HG03442 (cell line): ENCODE data around the gene SPATA6L.
"Not testable (repeated sequence)": the region's sequence is repeated elsewhere in the genome, so short reads cannot be mapped to it uniquely, and the experiment has no call there.

ENCODE experiments used
- ATAC-seq: cut with Tn5 transposase; IDR thresholded peaks from one replicate; pipeline ENCODE4 v1.9.1; 2021; ENCODE audit warnings: mild to moderate bottlenecking, moderate library complexity; ENCODE audit not compliant: unreplicated experiment

Gene SPATA6L

DNA sequence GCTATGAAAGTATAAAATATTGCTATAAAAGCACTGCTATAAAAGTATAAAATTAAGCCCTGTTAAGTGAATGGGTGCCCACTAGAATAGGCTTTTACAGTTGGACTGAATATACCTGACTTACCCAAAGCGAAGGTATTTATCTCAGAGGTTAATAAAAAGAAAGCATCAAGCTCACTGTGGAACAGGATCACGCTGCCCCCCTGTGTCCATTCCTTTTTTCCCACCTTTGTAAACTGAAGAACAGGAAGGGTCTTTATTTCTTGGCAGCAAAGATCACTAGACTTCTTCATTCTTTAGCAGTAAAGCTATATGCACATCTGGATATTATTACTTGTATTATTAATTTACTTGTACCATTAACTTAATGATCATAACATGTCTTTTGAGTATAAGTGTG is 26.3 kb downstream of the SPATA6L start:
- no peak for ATAC-seq

DNA sequence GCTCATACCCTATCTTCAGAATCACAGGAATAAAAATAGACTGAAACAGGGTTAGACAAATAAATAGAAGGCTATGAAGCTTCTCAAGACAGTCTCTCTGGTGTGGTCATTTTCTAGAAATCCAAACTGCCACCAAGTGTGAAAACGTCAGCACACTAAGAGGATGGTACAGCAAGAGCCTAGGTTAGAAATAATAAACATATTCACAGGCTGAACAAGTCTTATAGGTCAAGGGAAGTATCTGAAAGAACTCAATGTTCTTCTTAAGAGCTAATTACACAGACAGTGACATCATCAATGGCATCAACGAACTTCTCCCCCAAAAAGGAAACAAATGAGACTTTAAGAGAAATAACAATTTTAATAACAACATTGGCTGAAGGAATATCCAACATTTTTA is 26.9 kb downstream of the SPATA6L start:
- ATAC-seq = no peak

DNA sequence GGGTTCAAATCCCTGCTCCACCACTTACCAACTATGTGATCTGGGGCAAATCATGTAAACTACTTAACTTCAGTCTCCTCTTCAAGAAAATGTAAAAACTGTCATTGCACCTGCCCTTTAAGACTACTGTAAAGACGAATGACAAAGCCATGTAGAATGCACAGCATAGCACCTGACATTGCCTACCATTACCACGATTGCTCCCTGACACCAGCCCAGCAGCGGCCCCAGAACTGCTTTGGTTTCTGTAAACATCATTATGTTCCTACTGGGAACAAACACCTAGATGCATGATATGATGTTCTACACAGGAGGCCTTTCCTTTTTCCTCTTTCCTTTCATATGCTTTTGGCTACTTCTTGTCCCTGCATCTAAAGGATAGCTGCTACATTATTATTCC is 27.3 kb downstream of the SPATA6L start:
- no peak for ATAC-seq

DNA sequence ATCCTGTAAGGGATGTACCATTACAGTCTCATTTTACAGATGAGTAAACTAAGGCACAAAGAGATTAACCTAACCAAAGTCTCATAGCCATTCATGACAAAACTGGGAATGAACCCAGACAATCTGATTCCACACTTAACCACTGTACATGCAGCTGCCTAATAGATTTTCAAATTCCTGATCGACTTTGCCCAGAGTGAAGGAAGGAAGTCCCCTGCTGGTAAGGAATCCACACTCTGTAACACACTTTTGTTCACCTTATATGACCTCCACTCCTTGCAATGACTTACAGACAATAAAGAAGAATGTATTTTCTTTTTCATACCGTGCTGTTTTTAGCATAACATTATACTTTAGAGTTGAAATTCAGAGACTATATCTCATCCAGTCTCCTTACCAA is 35.4 kb downstream of the SPATA6L start:
- ATAC-seq = no peak

DNA sequence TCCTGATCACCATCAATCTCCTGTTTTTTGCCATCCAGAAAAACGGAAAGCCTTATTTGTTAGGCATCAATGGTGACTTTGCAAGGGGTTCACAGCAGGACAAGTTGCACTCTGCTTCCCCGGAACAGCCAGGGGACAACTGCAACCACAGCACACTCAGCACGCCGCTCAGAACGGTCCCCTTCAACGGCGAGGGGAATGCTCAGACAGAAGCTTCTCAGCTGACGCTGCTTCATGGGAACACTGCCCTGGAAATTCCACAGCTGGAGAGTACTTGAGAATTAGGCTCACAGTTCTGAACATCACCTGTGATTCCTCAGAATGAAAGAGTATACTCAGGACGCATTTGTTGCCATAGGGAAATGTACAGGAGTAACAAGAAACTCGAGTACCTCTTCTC is 44.3 kb downstream of the SPATA6L start:
- ATAC-seq = no peak

DNA sequence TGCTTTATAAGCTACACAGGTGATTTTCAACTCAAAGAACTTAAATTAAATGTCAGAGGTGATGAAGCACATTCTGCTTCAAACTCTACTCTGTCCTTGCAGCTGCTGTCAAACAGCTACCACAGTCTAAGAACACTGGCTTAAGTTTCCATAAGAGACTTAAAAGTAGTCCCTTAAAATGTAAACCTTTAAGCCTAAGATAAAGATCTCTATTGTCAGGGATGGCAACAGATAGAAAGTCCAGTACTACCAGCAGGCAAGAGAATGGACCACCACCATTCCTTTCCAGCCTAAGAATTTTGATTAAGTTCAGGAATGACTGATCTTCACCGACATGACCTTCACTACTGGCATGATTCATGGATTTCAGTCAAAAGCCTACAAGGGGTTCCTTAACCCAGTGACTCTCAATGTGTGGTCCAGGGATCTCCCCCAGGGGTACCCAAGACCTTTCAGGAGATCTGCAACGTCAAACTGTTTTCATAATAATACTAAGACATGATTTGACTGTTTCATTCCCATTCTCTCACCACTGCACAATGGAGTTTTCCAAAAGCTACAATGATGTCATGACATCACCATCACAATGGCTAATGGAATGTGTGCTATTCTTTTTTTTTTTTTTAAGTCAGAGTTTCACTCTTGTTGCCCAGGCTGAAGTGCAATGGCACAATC is 45.3 kb downstream of the SPATA6L start:
- ATAC-seq = no peak

DNA sequence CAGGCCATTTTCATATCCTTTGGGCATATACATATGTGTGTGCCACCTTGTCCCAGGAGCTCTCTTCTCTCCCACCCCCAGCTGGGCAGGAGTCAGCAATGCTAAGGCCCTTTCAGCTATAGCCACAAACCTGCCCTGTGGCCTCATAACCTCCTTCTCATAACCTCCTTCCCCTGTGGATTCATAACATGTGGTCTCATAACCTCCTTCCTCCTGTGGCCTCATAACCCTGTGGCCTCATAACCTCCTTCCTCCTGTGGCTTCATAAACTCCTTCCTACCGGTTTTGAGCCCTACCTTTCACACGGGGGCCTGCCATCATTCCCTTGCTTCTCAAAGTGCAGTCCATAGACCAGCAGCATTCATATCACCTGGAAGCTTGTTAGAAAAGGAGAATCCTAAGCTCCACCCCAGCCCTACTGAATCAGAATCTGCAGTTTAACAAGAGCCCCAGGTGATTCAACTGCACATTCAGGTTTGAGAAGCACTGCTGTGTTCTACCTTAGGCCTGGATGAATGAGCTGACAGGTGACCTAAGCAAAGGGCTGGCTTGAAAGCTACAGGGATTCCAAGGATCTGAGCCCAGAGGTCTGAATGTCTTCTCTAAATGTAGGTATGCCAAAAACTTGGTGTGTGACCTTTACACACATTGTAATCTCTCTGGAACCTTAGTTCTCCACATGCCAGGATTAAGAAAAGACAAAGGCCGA is 46.1 kb downstream of the SPATA6L start:
- ATAC-seq = no peak

DNA sequence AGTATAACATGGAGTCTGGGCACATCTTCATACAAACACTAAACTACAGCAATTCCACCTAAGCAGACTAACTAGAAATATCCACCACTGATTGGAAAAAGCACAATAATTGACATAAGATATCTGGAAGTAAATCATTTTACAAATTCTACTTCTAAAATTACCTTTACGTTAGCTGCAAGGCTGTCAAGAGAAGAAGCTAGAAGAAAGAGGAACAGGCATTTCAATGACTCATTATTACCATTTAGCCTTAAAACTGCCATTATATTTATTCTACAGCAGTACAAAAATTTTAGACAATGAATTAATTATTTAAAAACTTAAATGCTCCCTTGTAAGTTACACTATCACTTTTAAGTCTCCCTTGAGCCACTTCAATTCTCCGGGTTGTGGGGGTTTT is 47.6 kb downstream of the SPATA6L start:
- ATAC-seq = no peak

DNA sequence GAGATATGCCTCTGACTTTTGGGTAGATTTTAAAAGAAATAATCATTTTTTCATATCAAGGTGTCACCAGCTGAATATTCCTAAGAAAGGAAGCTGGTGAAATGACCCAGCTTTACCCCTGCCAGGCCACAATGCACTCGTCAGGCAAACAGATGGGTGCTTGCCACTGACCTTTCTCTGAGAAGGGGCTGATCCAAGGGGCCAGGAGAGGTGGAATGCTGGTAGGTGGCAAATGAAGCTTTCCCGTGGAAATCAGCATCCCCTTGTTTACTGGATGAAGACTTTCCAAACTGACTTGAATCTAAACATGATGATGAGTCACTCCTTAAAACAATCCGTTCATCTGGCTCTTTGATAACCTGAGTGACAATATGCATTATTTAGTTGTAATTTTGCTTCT is 48.5 kb downstream of the SPATA6L start:
- ATAC-seq = no peak

DNA sequence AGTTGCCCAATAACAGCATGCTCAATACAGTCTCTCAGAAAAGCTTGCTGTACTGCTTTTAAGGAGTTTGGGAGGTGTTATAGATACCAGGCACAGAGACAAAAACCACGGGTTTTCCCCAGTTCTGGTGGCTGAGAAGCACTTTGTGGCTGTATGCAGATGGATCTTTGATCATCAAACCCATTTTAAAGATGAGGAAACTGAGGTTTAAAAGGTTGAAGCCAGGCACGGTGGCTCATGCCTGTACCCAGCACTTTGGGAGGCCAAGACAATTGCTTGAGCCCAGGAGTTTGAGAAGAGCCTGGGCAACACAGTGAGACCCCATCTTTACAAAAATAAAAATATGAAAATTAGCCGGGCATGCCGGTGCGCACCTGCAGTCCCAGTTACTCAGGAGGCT is 50.5 kb downstream of the SPATA6L start:
- no peak for ATAC-seq

DNA sequence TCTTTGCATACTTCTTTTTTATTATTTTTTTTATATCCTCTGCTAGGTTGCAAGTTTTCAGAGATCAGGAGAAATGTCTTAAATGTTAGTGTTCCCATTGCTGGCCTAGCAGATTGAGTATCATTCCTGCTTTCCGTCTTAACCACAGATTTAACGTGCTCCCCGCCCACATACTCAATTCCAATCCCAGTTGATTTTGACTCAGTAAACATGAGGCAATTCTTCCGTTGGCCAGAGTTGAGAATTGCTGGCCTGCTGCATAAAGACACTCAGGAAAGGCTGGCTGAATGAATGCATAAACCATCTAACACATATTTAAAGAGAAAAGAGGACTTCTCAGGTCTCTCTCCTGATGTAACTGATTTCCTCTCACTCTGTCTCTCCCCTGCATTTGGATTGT is 51.0 kb downstream of the SPATA6L start:
- ATAC-seq = no peak

DNA sequence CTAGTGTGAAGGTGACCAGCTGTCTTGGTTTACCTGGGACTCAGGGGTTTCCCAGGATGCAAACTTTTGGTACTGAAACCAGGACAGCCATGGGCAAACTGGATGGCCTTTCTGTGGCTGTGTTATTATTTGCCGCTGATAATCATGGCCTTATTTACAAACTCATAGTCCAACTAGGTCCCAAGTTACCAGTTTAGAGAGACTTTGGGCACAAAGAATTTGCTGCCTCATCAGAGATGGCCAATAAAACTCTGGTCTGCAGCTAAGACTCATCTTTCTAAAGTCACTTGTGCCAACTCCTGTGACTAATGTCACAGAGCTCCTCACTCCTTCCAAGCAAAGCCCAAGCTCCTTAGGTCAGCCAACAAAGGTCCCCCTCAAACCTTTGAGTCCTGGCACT is 51.7 kb downstream of the SPATA6L start:
- ATAC-seq = no peak

DNA sequence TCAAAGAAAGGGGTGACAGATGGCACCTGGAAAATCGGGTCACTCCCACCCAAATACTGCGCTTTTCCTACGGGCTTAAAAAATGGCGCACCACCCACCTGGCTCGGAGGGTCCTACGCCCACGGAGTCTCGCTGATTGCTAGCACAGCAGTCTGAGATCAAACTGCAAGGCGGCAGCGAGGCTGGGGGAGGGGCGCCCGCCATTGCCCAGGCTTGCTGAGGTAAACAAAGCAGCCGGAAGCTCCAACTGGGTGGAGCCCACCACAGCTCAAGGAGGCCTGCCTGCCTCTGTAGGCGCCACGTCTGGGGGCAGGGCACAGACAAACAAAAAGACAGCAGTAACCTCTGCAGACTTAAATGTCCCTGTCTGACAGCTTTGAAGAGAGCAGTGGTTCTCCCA is 60.2 kb downstream of the SPATA6L start:
- not testable (repeated sequence) for ATAC-seq

DNA sequence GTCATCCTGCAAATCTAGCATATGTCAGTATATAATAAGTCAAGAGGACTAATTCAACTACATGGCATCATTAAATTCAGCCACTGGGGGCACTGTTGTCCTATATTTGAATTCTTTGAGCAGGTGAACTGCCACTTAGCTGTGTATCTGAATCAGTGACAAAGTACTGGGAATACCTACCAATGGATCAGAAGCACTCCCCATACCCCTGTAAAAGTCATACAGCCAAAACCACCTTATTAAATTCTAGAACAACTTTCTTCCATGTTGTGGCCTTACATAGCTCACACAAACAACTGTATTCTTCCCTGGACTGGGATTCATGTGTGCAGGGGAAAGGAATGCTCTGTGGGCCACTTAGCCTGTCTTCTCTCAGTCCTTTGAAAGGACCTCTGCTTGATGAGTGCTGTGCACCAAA is 61.6 kb downstream of the SPATA6L start:
- peak; percentile 61 for ATAC-seq

DNA sequence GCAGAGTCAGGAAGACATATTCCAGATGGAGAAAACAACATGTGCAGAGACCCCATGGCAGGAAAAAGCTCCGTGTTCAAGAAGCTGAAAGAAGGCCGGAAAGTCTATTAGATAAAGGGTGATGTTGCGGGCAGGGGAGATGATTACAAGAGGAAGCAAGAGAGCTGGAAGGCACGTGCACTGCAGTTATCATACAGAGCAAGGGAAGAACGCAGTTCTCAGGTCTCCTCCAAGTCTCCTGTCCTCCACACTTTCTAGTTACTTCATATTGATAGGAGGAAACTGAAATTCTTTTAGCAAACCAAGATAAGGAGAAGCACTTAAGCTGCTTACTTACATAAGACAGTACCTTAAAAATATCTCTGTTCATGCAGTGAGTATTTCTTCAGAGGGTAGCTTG is 62.5 kb downstream of the SPATA6L start:
- ATAC-seq = no peak

DNA sequence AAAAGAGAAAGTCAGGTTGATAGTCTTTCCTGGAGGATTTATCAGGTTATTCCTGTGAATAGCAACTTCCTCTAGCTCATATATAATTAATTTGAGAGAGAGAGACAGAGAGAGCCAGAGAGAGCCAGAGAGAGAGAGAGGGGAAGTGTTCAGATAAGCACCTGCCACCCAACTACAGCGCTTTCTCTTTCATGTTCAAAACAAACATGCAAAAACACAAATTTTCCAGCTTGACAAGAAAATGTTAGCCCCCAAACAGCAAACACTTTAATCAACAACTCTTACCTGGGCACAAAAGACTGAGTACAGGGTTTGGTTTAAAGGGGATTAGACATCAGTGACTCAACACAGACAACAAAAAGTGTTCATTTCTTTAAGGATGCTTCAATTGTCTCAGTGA is 65.9 kb downstream of the SPATA6L start:
- ATAC-seq = no peak

DNA sequence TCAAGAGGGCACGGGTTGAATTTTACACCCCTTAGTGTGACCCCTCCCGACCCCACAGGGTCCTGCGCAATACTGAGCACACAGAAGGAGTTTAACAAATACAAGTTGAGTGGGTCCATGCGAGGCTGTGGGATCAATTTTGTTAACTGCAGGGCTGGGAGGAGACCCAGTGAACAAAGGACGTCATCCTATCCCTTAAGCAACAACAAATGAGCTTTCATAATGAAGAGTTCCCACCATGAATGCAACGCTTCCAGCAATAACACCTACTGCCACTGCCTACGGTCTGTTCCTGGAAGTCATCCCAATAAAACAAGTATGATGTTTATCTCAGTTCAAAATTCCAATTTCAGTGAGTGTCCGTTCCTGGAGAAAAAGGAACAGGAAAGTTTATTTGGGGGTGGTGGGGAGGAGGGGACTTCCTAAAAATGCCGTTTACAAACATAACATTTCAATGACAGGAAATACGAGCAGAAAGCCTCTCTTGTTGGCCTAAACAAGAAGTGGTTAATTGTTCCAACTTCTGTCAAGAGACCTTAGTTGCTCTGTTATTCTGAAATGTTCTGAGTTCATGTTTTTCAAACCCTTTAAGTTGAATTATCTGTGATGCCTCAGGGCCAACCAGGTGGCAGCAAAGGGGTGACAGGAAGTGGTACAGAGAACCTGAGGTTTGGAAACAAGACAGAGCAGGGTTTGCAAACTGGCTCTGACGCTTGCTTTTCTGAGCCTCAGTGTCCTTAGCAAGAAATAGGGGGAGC is 69.9 kb downstream of the SPATA6L start:
- ATAC-seq = peak; percentile 61

DNA sequence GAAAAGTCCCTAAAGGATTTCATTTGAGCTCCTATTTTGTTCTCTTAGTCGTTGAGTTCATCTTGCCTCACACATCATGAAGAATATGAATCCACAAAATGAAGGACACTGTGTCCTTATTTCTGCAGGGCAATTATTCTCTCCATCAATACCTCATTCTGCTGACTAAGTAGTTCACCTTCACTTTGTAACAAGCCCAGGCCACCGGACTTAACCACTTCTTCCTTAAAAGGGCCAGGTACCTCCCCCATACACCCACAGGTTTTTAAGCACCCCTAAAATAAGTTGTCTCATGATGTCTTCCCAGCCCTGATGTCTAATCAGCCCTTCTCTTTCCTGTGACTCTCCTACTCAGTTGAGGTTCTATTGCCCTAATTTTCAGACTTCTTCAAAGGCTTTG is 71.3 kb downstream of the SPATA6L start:
- no peak for ATAC-seq

DNA sequence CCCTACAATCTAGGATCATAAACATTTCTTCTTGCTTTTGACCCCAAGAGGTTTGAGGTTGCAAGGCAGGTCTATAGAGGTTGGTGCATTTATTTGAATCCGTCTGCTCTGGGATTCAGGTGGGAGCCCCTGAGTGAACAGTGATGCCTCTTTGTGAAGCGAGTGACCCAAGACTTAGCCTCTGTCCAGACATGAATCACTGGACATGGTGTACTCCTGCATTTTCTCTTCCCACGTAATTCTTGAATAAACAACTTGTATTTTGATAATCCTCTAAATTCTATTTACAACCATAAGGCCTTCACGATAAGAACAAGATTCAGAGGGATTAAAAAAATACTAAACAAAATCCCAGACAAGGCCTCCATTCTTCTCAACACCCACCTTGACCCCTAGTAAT is 71.7 kb downstream of the SPATA6L start:
- ATAC-seq = no peak

DNA sequence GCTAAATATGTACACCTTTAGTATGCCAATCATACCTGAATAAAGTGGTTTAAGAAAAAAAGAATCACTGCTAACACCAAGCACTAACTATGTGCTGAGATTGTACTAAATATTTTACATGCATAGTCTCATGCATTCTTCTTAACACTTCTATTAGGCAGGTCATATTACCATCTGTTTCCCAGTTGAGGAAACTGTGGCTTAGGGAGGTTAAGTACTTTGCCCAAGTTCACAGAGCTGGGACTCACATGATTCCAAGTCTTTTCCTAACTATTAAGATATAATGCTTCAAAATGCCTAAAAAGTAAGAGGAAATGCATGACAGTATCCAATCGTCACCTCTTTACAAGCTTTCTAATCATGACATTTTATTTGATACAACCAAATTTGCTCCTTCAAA is 73.4 kb downstream of the SPATA6L start:
- ATAC-seq = no peak

DNA sequence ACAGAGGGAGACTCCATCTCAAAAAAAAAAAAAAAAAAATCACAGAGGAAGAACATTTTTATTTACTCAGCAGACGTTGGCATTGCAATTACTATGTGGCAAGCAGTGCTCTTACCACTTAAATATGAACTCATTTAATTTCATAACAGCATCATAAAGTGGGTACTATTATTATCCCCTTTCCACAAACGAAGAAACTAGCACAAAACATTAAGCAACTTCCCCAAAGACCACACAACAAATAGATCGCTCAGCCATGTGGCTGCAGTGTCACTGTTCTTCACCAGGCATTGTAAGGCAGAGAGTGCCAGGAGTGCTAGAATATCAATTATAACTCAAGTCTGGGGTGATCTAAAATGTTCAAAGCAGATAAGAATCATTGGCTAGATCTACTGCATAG is 74.0 kb downstream of the SPATA6L start:
- ATAC-seq = no peak

DNA sequence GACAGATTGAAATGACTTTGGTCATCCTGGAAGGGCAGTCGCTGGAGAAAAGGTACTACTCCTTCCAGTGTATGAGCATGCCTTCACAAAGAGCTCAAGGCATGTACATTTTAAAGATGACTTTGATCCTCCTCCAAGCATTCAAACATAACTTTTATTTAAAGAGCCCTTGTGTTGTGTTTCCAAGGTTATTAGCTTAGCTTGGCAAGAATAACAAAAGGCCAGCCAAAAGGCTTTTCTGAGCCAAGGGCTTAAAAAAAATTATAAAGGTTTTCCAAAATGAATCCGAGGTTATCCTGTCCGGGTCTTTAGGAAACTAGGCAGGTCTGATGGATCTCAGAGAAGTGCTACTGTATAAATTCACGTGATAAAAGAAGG is 75.2 kb downstream of the SPATA6L start:
- no peak for ATAC-seq
